HG02884 (cell line): ENCODE results near the gene TUBB1.
"Not testable (repeated sequence)": the region's sequence is repeated elsewhere in the genome, so short reads cannot be mapped to it uniquely, and the experiment has no call there.

Source experiments
- ATAC-seq: cut with Tn5 transposase; IDR thresholded peaks from one replicate; pipeline ENCODE4 v1.9.1; 2021; ENCODE audit warnings: mild to moderate bottlenecking, moderate library complexity; ENCODE audit not compliant: unreplicated experiment

Gene TUBB1

DNA sequence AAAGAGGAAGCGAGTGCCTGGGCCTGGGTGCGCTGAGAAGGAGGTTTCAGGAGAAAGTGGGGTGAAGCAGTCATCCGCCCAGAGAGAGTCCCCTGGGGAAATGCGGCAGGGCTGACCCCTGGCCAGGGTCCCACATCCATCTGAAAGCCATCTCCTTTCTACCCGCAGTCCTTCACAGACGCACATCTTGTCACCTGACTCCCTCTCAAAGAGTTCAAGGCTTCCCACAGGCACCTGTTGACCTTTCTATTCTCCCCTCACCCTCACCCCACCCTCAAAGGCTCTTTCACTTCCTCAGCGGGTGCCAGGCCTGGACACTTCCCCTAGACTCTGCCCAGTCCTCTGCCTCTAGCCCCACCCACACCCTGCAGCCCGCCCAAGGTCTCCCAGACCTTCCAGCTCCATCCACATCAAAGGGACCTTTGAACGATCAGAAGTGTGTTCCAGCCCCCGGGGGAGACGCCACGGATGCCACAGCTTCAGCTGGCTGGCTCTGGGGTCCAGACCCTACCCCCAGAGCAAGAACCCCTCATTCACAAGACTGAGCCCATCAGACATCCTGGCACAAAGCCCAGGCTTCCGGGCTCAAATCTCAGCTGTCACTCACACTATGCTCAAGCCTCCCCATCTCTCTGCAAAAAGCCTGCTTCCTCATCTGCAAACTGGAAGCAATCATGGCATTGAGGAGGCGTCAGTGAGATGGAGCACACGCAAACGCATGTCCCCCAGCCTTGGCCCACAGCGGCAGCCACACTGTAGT is 14.3 kb upstream of the TUBB1 start:
- peak; percentile 47 for ATAC-seq

DNA sequence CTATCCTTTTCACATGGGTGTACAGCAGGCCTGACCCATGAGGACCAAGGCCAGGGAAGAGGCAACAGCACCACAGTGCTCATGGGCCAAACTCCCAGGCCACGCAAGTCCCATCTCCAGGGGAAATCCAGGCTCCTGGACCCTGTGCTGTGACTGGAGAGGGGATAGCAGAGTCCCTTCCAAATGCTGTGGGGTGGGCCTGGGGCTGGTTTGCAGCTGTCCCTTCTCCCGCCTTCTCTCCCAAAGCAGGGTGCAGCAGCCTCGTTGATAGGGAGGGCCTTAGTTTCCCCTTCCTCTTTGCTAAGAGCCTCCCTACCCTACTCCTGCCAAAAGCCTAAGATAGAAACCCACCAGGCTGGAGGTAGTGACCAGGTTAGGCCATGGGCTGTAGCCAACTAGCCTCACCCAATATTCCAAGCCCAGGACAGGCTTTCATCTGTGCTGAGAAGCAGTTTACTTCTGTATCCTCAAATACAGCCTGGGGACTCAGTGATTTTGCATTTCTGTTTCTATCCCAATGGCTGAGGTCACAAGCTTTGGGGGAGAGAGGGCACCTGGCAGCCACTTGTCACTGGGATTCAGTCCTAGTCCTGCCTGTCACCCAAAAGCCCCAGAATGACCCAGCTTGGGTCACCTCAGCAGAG is 13.6 kb upstream of the TUBB1 start:
- ATAC-seq = no peak

DNA sequence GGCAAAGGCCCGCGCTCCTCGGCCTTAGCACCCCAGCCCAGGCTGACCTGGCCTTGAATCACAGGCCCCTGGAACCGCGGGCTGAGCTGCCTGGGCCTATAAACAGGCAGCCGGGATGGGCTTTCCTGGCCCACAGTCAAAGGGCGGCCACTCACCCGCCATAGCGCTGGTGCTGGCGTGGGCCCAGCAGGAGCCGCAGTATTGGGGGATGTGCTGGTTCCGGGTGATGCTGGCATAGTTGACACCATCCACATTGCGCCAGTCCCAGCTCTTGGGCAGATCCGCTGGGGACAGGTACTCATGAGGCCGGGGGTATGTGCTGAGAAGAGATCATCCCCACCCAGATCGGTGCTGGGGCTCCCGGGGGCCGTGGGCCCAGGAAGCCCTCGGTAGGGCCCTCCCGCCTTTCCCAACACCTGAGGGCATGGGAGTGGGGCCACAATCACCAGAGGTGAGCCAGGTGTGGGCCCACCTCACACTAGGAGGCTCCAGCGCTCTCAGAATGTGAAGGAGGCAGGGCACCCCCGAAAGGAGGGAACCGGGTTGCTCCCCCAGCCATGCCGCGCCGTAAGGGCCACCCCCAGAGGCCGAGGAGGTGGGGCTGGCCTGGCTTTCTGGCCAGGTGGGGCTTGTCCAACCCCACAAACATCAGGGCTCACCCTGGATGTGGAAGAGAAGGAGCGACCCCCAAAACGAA is 12.9 kb upstream of the TUBB1 start:
- no peak for ATAC-seq

DNA sequence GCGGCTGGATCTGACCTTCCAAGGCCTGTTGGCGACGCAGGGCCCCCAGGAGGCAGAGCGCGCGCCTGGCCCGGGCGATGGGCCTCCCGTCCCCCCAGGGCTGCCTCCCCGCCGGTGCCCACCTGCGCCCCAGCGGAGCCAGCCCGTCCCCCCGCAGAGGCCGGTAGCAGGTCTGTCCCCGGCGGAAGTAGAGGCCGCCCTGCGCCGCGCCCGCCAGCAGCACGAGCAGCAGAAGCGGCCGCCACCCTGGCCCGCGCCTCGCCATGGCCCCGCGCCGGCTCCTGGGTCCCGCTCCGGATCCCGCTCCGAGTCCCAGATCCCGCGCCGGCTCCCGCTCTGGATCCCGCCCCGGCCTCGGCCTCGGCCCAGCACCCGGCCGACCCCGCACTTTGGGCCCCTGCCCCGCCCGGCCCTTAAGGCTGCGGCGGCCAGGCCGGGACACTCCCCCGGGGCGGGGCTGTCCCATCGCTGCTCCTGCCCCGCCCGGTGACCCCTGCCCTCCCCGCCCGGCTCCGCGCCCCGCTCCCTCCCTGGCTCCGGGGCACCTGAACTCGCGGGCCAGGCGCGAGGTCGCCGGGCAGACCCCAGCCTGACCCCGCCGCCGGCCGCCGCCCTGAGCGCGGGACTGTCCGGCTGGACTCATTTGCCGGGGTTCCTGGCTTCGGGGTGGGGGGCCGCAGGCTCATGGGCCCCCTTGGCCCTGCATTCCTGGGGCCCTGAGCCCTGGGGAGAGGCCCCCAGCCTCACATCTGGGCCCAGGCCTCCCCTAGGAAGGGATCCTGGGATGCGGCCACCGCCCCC is 12.2 kb upstream of the TUBB1 start, which contains the start of gene CTSZ:
TSS of gene CTSZ (minus strand) at position 391 of the 801 bp plus-strand sequence. CDS start at position 265, 126 bp downstream.
- no peak for ATAC-seq

DNA sequence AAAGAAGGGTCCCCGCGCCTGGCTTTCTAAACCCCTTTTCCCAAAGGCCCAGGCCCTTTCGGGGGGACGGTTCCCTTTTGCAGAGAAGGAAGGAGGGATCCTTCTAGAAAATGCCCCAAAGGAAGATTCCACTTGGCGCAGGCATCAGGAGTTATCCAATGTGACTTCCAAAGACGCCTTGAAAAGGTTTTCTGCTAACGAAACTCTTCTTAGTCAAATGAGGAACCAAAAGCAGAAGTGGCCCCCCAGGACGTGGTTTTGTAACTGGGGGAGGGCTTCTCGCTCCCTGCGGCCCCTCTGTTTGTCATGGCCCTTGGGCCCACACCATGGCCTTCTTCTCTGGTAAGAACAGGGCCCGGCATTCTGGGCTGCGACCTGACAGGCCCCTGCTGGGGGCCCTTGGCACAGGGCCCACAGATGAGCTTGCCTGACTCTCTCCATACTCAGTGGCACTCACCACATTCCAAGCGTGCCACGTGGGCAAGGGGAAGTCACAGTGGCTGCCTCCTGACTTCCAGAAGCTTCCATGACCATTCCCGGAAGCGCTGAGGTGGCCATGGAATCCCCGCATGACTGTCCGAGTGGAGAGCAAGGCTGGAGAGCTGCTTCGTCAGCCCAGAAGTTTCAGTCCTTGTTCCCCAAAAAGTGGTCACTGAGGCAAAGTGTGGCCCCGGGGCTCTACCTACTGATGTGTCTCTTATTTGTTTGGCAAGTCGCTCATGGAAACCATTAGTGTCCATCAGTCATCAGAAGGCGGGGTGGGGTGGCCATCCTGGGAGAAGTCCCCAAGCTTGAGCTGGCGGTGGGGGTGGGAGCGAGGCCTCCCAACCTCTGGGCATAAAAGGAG is 11.3 kb upstream of the TUBB1 start:
- peak; percentile 41 for ATAC-seq

DNA sequence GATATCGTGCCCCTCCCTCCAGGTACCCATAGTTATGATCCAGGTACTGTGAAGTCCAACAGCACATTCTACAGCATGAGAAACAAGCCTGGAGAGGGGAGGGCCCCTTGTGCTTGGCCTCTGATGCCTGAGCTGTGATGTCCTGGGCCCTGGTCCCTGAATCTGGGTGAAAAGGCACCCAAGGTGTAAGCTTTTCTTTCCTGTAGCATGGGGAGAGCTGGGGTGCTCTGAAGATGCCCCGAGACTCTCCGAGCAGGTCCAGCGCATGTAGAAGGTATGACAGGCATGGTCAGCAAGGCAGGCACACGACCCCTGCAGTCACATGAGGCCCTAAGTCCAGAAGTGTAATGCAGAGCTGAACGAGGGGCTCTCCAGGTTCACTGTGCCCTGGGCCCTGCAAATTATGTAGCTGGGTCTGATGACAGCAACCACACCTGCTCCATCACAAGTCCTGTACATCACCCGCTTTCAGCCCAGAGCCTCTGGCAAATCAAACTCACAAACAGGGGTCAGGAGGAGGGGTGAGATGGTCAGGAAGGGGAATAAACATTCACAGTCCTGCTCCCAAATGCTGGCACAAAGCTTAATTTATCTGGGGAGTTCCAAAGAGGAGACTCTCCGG is 10.4 kb upstream of the TUBB1 start:
- no peak for ATAC-seq

DNA sequence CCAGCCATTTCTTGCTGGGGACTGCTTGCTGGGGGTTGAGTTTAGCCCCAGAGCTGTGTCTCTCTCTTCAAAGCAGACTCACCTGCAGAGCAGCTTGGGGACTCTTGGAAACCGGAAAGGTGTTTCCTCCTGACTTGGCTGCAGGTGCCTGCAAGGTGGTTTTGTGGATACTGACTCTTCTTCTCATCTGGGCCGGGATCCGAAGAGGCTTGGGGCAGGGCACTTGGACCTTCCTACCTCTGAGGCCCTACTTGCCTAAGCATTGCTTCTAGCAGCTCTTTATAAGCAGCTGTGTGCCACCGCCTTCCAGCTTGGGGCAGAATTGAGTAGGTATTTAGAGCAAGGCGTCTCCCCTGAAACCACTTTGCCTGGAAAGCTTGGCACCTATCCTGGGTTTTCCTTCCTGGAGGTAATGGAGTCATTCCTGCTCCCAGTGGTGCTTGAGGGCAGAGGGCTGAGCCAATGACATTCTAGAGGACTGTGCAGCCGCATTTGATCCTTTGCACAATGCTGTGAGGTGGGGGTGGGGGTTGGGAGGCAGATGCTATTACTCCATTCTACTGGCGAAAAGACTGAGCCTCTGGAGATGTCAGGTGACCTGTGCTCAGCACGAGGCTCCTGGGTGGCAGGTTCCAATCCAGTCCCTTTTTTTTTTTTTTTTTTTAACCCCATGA is 8.8 kb upstream of the TUBB1 start:
- ATAC-seq = no peak

DNA sequence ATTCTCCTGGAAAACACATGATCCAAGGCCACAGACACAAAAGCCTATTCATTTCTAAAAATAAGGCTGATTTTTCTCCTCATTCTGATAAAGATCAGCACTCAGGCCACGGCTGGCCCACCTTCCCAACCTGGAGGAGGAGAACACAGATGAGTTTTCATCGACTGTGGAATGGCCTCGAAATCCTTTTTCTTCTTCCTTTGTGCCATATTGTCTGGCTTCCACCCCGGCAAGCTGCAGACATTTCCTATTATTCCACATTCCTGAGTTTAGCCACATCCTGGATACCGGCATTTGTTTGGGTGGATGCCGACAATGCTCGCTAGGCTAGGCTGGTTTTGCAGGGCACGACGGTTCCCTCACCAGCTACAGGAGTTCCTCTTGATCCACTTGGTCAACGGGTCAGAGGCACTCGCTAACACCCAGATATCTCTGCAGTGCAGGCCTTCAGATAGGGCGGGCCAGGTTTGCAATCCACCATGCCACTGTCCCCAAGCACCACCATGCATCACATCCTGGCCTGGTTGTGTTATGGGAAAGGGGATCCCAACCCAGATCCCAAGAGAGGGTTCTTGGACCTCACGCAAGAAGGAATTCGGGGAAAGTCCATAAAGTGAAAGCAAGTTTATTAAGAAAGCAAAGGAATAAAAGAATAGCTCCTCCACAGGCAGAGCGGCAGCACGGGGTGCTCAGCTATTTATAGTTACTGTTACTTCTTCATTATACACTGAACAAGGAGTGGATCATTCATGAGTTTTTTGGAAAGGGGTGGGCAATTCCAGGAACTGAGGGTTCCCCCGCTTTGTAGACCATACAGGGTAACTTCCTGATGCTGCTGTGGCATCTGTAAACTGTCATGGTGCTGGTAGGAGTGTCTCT is 8.0 kb upstream of the TUBB1 start:
- no peak for ATAC-seq

DNA sequence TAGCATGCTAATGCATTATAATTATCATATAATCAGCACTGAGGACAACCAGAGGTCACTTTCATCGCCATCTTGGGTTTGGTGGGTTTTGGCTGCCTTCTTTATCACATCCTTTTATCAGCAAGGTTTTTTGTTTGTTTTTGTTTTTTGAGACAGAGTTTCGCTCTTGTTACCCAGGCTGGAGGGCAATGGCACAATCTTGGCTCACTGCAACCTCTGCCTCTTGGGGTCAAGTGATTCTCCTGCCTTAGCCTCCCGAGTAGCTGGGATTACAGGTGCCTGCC is 7.4 kb upstream of the TUBB1 start:
- ATAC-seq = not testable (repeated sequence)

DNA sequence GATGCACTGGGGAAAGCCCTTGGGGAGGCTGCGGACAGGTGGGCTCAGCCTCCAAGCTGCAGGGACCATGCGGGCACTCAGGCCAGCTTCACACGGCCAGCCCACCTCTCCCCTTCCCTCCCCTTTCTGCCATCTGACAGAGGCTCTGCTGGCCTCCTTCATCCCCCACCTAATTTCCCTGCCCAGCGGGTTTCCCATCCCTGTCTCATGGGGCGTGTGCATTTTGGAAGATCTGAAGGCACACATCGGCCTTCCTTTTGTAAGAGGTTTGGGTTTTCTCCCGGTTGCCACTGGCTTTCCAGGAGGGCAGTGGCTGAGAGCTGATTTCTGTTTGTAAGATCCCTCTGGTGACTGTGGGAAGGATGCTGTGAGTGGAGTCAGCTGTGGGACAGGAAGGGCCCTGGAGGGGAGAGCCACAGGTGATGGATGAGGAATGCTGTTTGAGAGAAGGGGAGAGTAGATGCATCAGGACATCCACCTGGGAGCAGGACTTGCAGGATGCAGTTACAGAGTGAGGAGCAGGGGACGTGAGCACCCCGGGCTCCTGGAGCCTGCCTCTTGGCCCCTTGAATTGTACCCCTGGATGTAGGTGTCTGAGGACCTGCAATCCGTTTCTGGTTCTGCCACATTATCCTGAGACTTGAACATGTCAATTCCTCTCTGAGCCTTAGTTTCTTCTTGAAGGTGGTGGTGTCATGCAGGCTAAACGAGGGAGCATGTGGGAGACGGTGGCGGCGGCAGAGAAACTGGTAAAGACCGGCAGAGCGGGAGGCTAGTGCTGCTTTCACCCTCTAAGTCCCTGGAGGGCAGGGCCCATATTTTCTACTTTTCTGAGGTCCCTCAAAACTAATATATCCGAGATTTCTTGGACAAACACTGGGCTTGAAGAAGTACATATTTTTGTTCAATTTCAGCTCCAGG is 5.9 kb upstream of the TUBB1 start:
- no peak for ATAC-seq

DNA sequence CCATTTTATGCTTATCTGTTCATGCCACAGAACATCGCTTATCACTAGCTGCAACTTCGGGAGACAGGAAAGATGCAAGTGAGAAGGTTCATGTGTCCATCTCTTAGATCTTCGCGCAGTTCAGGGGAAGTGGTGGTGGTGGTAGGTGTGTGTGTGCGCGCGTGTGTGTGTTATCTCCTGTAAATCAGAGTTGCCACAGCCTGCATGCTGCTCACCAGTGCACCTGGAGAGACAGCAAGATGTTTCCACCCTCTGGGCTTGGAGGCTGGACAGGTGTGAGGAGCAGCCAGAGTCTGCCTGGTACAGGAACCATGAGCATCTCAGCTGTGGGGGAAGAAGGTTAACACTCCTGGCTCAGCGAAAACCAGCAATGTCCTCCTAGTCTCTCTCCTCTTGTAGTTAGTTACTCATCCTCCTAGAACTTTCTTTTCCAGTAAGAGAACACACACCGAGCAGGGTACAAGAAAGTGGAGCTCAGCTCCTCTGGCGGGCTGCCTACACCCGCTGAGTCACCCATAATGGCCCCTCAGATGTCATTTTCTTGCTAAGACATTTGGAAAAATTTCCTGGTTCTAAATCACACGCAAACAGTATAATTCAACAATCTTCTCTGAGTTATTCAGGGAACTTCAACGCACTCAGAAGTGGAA is 5.1 kb upstream of the TUBB1 start:
- no peak for ATAC-seq

DNA sequence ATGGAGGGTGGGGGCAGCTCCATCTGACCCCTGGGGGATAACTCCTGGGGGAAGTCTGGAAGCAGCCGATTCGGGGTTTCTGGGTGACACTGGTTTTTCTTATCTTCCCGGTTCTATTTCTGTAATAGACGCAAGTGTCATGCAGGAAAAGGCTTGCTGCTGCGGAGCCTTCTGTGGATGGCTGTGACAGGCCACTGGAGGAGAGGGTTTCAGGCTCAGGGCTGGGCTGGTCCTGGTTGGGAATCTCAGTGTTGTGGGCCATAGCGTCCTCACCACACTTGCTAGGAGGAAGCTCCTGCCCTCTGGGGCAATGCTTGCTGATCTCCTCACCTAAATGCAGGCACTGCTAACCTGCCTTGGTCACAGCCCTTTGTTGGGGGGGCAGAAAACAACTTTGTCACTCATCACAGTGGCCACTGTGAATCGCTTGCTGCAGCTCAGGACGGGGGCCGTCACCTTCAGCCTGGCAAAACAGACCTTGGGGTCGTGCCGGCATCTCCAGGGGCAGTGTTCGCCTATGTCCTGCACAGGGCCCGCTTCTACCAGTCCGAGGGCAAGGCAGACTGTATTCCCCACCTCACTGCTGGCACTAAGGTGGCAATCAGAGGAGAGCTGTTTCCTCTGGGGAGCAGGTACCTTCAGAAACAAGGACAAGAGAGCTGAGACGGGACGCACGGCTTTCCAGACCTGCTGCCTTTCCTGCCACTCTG is 4.4 kb upstream of the TUBB1 start:
- no peak for ATAC-seq

DNA sequence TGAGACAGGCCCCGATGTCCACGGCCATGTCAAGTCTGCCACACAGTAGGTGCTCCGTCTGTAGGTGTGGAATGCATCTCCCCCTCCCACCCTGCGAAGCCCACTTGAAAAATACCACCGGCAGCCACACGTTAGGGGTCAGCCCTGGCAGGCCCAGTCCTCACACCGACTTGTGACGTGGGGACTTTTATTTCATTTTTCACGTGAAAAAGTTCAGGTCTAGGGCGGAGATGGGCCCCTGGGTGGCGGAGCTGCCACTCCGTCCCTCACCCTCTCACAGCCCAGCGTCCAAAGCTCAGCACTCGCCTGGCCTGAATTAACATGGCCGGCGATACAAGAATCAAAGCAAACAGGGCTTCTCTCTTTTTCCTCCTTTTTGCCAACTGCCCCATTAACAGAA is 3.8 kb upstream of the TUBB1 start:
- ATAC-seq = no peak

DNA sequence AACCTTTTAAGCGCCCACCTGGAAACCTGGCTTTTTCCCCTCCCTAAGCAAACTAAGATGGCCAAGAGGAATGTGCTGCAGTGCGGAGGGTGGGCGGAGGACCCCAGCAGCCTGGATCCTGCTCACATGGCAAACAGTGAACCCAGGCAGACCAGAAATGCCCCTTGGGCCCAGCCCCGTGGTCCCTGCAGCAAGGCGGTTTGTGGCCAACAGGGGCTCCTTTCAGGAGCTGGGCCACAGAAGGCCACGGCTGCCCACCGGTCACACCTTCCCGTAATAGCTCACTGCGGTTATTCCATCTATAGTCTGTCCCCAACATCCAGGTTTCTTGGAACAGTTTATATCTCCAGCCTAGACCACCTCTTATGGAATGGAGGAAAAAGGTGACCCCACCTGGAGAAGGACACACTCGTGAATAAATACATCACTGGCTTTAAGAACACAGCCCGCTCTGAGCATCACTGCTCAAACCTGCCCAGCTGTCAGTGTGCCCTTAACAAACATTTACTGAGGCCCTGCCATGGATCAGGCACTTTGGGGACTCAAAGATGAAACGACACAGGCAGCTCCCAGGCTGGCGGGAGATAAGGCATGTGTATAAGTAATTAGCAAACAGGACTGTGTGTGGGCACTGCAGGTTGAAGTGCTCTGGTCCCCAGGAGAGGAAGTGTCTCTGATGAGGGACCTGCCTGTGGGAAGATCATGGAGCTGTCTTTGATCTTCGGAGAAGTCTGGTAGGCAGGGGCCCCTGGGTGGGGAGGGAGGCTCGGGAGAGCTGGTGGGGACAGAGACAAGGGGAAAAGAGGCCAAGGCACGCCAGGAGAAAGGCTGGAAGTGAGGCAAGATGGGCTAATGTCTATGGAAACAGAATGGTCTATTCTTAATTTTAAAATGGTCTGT is 3.2 kb upstream of the TUBB1 start:
- ATAC-seq = no peak

DNA sequence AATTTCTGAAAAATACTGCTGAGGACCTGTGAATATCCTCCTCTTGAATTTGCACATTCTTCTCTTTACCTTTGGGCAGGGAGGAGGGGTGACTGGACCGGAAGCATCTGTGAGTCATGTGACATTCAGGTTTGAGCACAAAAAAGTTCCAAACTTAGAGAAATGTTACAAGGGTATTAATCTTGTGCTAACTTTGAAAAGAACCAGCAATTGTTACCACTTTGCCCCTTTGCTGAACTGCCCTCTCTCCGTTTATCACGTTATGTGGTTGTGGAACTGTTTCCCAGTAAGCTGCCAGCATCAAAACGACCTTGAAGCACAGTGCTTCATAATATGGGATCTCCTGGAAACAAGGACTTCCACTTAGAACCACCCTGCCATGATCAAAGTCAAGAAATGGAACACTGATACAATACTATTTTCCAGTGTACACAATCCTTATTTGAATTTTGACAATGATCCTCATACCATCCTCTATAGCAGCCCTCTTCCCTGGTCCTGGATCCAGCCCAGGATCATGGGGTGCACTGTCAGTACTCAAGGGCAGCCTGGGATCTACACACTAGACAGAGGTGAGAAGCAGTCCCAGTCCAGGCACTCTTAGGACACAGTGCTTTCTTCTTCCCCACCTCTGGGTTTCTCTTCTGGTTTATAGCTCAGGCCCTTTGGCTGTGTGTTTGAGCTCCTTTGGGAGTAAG is 2.3 kb upstream of the TUBB1 start:
- no peak for ATAC-seq
